ENCODE data around the gene USP24.
"Not testable (repeated sequence)": the region's sequence is repeated elsewhere in the genome, so short reads cannot be mapped to it uniquely, and the experiment has no call there.

The USP24 gene

GRCh38 chr1:55195521-55196233, 19.5 kb downstream of the USP24 start:
- no peak for DNase-seq

GRCh38 chr1:55194851-55195250, 20.3 kb downstream of the USP24 start:
- DNase-seq, result no peak

DNA sequence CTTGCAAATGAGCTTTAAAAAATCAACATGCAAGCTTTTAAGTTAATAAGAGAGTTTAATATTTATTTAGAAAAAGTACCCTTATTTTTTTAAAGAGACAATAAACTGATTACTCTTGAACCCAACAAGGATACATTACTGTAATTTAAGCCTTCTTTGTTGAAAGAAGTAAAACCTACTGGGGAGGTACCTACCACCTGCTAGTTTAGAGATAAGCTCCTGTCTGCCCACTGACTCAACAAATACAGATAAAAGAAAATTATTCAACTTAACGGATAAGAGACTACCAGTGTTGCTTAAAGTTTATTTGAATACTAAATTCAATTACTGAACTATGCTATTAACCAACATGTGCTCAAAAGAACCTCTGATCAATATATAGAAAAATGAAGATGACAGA, 23.1 kb downstream of the USP24 start:
- no peak for DNase-seq

- not testable (repeated sequence) for DNase-seq
These were observed 23.8 kb downstream of the USP24 start for GRCh38 chr1:55191219-55191952.

DNA sequence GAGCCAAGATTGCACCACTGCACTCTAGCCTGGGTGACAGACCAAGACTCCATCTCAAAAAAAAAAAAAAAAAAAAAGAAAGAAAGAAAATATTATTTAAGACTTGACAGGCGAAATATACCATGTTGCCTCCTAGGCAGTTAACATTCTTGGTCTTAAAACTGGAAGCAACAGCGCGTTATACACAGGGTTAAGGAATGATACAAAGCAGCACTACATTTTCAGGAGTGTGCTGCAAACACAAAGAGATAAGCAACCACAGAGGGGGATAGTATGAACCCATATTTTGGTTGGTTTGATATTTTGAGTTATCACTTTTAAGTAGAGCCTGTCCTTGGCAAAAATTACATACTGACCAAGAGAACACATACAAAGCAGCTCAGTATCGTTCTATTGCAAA, 25.1 kb downstream of the USP24 start:
- no peak for DNase-seq

GRCh38 chr1:55188909-55189308, 26.3 kb downstream of the USP24 start:
- DNase-seq, result no peak

DNA sequence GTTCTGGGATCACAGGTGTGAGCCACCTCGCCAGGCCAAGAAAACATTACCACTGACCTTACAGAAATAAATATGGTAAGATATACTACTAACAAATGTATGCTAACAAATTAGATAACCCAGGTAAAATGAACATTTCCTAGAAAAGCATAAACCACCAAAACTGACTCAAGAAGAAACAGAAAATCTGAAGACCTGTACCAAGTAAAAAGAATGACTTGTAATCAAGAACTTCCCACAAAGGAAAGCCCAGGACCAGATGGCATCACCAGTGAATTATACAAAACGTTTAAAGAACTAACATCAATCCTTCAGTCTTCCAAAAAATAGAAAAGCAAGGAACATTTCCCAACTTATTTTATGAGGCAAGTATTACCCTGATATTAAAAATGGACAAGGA, 29.3 kb downstream of the USP24 start:
- DNase-seq, result no peak

GRCh38 chr1:55184859-55185258, 30.3 kb downstream of the USP24 start:
- no peak for DNase-seq

DNA sequence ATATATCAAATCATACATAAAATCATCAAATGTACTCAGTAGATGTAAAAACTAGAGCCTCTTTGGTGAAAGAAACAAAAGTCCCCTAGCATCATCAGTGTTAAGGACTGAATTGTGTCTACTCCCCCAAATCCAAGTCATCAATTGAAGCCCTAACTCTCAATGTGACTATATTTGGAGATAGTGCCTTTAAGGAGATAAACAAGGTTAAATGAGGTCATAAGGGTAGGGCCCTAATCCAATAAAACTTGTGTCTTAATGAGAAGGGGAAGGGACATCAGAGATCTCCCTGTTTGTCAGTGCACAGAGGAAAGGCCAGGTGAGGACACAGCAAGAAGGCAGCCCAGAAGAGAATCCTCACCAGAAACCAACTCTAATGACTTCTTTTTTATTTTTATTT, 33.5 kb downstream of the USP24 start:
- DNase-seq, result no peak

DNA sequence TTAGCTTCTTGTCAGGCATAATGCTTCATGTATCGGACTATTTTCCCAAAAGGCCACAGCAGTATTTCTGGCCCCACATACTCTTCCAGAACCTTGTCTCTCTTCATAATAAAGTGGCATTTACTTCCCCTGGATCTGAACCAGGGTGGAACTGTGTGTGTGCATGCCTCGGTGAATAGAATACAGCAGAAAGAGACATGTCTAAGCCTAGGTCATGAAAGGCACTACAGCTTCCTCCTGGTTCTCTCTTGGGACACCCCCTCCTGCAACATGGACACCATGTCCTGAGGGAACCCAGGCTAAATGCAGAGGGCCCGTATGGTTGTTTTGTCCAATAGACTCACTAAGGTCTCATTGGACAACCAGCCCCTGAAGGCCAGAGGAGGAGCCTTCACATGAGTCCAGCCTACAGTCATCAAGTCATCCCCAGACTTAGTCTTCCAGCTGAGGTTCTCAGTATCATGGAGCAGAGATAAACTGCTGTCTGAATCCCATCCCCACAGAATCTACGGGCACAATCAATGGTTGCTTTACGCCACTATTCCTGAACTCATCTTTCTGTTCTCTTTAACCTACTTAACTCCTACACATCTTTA, 35.0 kb downstream of the USP24 start:
- no peak for DNase-seq

- no peak for DNase-seq
These were observed 35.9 kb downstream of the USP24 start for GRCh38 chr1:55179177-55179835.

- DNase-seq, result no peak
These were observed 42.5 kb downstream of the USP24 start for GRCh38 chr1:55172687-55173086.

- DNase-seq, result no peak
These were observed 42.9 kb downstream of the USP24 start for GRCh38 chr1:55172272-55172671.

GRCh38 chr1:55171694-55172093, 43.5 kb downstream of the USP24 start:
- DNase-seq, result no peak

DNA sequence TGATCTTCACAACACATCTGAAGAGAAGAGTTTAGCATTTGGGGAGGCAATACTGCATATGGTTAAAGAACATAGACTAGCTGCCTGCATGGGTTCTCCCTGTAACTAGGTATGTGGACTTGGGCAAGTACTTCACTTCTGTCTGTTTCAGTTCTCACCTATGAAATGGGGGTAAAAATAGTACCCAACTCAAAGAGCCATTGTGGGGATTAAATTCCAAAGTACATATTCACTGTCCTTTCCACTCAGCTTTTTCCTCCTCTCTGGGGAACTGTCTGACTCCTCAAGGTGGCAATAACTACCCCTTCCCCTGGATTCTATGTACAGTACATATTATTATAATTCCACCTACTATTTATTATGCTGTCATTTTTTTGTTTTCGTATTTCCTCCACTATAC, 44.7 kb downstream of the USP24 start:
- DNase-seq, result no peak

- no peak for DNase-seq
These were observed 46.0 kb downstream of the USP24 start for GRCh38 chr1:55169126-55169525.

GRCh38 chr1:55168353-55168752, 46.8 kb downstream of the USP24 start:
- DNase-seq, result no peak

DNA sequence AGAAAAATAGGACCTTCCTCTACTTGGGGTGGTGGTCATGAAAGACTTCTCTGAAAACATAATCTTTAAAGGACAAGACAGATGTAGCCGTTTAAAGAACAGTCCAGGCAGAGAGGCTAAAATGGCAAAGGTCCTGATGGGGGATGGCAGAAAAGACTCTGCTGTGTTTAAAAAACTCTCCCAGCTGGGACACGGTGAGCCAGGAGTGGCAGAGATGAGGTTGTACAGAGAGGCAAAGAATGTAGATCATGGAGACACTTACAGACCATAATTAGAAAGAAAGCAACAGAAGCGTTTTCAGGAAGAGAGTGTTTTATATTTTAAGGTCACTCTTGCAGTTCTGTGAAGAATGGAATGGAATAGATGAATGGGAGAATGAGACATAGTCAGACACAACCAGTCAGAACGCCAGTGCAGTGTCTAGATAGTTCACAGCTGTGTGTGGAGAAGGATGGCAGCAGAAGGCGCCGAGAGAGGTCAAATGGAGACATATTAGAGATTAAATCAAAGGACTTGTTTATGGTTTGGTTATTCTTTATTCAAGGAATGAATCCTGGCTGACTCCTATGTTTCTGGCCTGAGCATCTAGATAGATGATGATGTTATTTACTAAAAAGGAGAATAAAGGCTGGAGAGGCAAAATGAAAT, 47.8 kb downstream of the USP24 start:
- no peak for DNase-seq

DNA sequence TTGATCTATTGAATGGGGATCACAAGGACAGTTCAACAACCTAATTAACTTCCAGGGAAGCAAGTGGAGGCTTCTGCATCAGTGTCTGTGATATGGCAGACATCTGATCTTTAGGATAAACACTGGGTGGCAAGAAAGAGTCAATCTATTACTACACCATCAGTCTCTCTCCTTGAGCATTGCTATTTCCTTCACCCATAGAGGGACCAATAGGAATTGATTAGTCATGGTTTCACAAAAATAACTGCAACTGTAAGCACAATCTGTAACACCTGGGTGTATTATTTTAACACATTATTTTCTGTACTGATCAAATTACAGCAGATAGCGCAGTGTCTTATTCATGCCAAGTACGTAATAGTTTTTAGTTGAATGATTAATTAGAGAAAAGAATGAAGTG, 50.3 kb downstream of the USP24 start:
- DNase-seq, result no peak

- DNase-seq, result no peak
These were observed 55.6 kb downstream of the USP24 start for GRCh38 chr1:55159571-55159970.

DNA sequence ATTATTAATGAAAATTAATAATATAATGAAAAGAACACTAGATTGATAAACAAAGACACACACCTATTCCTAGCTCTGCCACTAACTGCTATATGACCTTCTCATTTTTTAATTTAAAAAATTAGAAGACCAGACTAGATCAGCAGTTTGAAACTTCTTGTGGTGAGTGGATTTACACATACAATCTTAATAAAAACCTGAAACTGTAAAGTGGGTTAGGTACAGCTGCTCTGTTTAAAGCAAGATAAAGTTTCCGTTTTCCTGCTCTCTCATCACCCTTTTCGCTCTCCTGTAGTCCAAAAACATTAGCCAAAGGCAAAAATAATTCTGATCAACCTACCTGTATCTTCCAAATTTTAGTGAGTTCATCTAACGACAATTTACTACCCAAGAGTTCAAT, 58.6 kb downstream of the USP24 start:
- no peak for DNase-seq

DNA sequence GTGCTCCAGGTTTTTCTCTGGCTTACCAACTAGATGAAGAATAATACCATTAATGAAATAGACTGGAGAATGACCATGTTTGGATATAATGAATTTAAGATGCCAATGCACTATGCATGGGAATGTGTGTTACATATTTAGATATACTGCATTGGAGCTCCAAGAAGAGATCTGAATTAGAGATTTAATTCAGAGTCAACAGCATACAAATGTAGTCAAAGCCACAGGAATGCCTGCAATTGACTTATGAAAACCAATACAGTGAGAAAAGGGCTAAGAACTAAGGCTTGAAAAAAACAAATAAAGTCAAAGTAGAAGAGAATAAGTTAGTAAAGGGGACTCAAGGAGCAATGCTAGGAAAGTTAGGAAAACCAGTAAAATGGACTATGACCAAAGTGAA, 59.1 kb downstream of the USP24 start:
- no peak for DNase-seq

DNA sequence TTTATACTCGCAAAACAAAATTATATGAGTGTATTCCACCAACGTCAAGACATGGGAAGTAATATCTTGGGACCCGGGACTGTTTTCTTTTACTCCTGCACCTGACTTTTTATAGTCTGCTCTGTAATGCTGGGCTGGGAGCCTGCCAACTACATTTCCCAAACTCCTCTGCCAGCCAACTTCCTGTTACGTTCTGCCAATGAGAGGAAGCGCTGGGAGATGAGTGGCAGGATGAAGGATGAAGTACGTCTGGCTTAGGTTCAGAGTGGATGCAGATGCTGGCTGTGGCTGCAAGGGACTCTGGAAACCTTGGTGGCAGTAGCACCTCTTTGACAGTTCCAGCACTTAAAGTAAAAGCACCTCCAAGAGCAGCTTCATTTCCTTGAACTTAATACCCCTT, 59.6 kb downstream of the USP24 start:
- DNase-seq, result no peak
